ENCODE data around the gene DPH5.

The DPH5 gene

GRCh38 chr1:101066260-101066936, 40.8 kb upstream of the DPH5 start:
- Histone ChIP-seq H3K36me3 (ENCODE audit: low read depth) (no peaks in the 10 kb centered on the region), H3K27ac (ENCODE audit: poor library complexity, severe bottlenecking) (no peak overlapping the region), H3K27me3 (ENCODE audit: insufficient read depth, poor library complexity, severe bottlenecking) (no peaks in the 10 kb centered on the region), H3K4me1 (ENCODE audit: insufficient read depth, poor library complexity, severe bottlenecking) (no peaks in the 10 kb centered on the region), H3K9me3 (ENCODE audit: severe bottlenecking) (no peaks in the 10 kb centered on the region), H3K4me3 (ENCODE audit: severe bottlenecking) (no peak overlapping the region)
- DNase-seq (ENCODE audit: low spot score) (no peak), ATAC-seq (ENCODE audit: low read depth) (no peak)
- no peak for TF ChIP-seq CTCF (IDR thresholded peaks at IDR 0.05; ENCODE audit: poor library complexity, severe bottlenecking)

GRCh38 chr1:101065575-101065974, 40.0 kb upstream of the DPH5 start:
- Histone ChIP-seq H3K4me1 (ENCODE audit: insufficient read depth, poor library complexity, severe bottlenecking) (no peaks in the 10 kb centered on the region), H3K4me3 (ENCODE audit: severe bottlenecking) (no peak overlapping the region), H3K27ac (ENCODE audit: poor library complexity, severe bottlenecking) (no peak overlapping the region), H3K9me3 (ENCODE audit: severe bottlenecking) (no peaks in the 10 kb centered on the region), H3K36me3 (ENCODE audit: low read depth) (no peaks in the 10 kb centered on the region), H3K27me3 (ENCODE audit: insufficient read depth, poor library complexity, severe bottlenecking) (no peaks in the 10 kb centered on the region)
- no peak for DNase-seq (ENCODE audit: low spot score)
- TF ChIP-seq CTCF (IDR thresholded peaks at IDR 0.05; ENCODE audit: poor library complexity, severe bottlenecking), result no peak
- ATAC-seq (ENCODE audit: low read depth), result no peak

- no peaks in the 10 kb centered on the region for H3K4me1 ChIP-seq (ENCODE audit: insufficient read depth, poor library complexity, severe bottlenecking)
- no peaks in the 10 kb centered on the region for H3K9me3 ChIP-seq (ENCODE audit: severe bottlenecking)
- H3K27ac ChIP-seq (ENCODE audit: poor library complexity, severe bottlenecking), result no peak overlapping the region
- no peaks in the 10 kb centered on the region for H3K27me3 ChIP-seq (ENCODE audit: insufficient read depth, poor library complexity, severe bottlenecking)
- no peak overlapping the region for H3K4me3 ChIP-seq (ENCODE audit: severe bottlenecking)
- H3K36me3 ChIP-seq (ENCODE audit: low read depth), result no peaks in the 10 kb centered on the region
- TF ChIP-seq CTCF (IDR thresholded peaks at IDR 0.05; ENCODE audit: poor library complexity, severe bottlenecking), result no peak
- DNase-seq (ENCODE audit: low spot score) (no peak), ATAC-seq (ENCODE audit: low read depth) (no peak)
These were observed 39.1 kb upstream of the DPH5 start for GRCh38 chr1:101064697-101065096.

GRCh38 chr1:101060992-101061391, 35.4 kb upstream of the DPH5 start:
- no peaks in the 10 kb centered on the region for H3K9me3 ChIP-seq (ENCODE audit: severe bottlenecking)
- no peak for DNase-seq (ENCODE audit: low spot score)
- ATAC-seq (ENCODE audit: low read depth), result no peak
- H3K4me1 ChIP-seq (ENCODE audit: insufficient read depth, poor library complexity, severe bottlenecking), result no peaks in the 10 kb centered on the region
- H3K27me3 ChIP-seq (ENCODE audit: insufficient read depth, poor library complexity, severe bottlenecking), result no peaks in the 10 kb centered on the region
- no peak overlapping the region for H3K27ac ChIP-seq (ENCODE audit: poor library complexity, severe bottlenecking)
- H3K4me3 ChIP-seq (ENCODE audit: severe bottlenecking), result no peak overlapping the region
- H3K36me3 ChIP-seq (ENCODE audit: low read depth), result no peaks in the 10 kb centered on the region
- TF ChIP-seq CTCF (IDR thresholded peaks at IDR 0.05; ENCODE audit: poor library complexity, severe bottlenecking), result no peak

- Histone ChIP-seq H3K9me3 (ENCODE audit: severe bottlenecking) (no peaks in the 10 kb centered on the region), H3K27me3 (ENCODE audit: insufficient read depth, poor library complexity, severe bottlenecking) (no peaks in the 10 kb centered on the region), H3K4me1 (ENCODE audit: insufficient read depth, poor library complexity, severe bottlenecking) (no peaks in the 10 kb centered on the region), H3K4me3 (ENCODE audit: severe bottlenecking) (no peak overlapping the region), H3K36me3 (ENCODE audit: low read depth) (no peaks in the 10 kb centered on the region), H3K27ac (ENCODE audit: poor library complexity, severe bottlenecking) (no peak overlapping the region)
- no peak for TF ChIP-seq CTCF (IDR thresholded peaks at IDR 0.05; ENCODE audit: poor library complexity, severe bottlenecking)
- no peak for ATAC-seq (ENCODE audit: low read depth)
- no peak for DNase-seq (ENCODE audit: low spot score)
These were observed 34.5 kb upstream of the DPH5 start for GRCh38 chr1:101059945-101060542.

Data from RWPE2 (cell line).